CD4-positive, CD25-positive, alpha-beta regulatory T cell (primary cell): ENCODE data around the gene LILRA1. TPM values are rescaled to one million over a fixed set of nuclear protein-coding genes. Genes with fewer than 3 reads are reported as not detected.

Experiments used
- ATAC-seq, 2 donors: fragments of 150-1000 bp; cut with Tn5 transposase; one replicate each; pipeline ENCODE4 v1.10.0; 2021; ENCODE audit warnings: low read depth in 2 of 2, moderate number of reproducible peaks in 2 of 2, moderate library complexity in 1 of 2
- DNase-seq, 3 donors: peaks; one replicate each; pipeline versions ENCODE4 v3.0.0 to v3.0.0-alpha.2; 2012 to 2022; ENCODE audit warnings: mixed read lengths in 1 of 3
- H3K27ac ChIP-seq: one replicate; pipeline ENCODE4 v1.7.0; 2013; ENCODE audit warnings: mild to moderate bottlenecking, low read length; ENCODE audit not compliant: insufficient read depth, poor library complexity, severe bottlenecking
- H3K27me3 ChIP-seq: one replicate; pipeline ENCODE4 v1.7.0; 2013; ENCODE audit warnings: low read length; ENCODE audit not compliant: control insufficient read depth, insufficient read depth
- H3K36me3 ChIP-seq: one replicate; pipeline ENCODE4 v1.7.0; 2013; ENCODE audit warnings: mild to moderate bottlenecking, low read length, moderate library complexity; ENCODE audit not compliant: control insufficient read depth, insufficient read depth
- H3K4me1 ChIP-seq: 2 replicates; pipeline ENCODE4 v1.7.0; 2013; ENCODE audit warnings: mild to moderate bottlenecking, low read length; ENCODE audit not compliant: insufficient read depth, control insufficient read depth, poor library complexity, severe bottlenecking
- H3K4me3 ChIP-seq: one replicate; pipeline ENCODE4 v1.7.0; 2013; ENCODE audit warnings: low read depth, mild to moderate bottlenecking, low read length, moderate library complexity
- H3K9me3 ChIP-seq, 2 experiments: 1 replicate in 1 of 2; 2 replicates in 1 of 2; pipeline ENCODE4 v1.7.0; 2013; ENCODE audit warnings: low read length in 2 of 2, mild to moderate bottlenecking in 1 of 2, moderate library complexity in 1 of 2; ENCODE audit not compliant: control insufficient read depth in 2 of 2
- H3K27ac Mint-ChIP-seq, 3 donors: one replicate each; pipeline ENCODE4 v1.8.0; 2020 to 2022; ENCODE audit warnings: mild to moderate bottlenecking in 3 of 3, mixed read lengths in 3 of 3, moderate library complexity in 2 of 3
- H3K27me3 Mint-ChIP-seq: one replicate; pipeline ENCODE4 v1.8.0; 2022; ENCODE audit warnings: mild to moderate bottlenecking, mixed read lengths
- H3K36me3 Mint-ChIP-seq: one replicate; pipeline ENCODE4 v1.8.0; 2020; ENCODE audit warnings: mixed read lengths
- H3K4me1 Mint-ChIP-seq, 4 donors: one replicate each; pipeline ENCODE4 v1.8.0; 2020 to 2022; ENCODE audit warnings: mixed read lengths in 4 of 4, mild to moderate bottlenecking in 1 of 4
- H3K4me3 Mint-ChIP-seq, 4 donors: one replicate each; pipeline ENCODE4 v1.8.0; 2020 to 2022; ENCODE audit warnings: mild to moderate bottlenecking in 4 of 4, mixed read lengths in 4 of 4, moderate library complexity in 3 of 4
- H3K9me3 Mint-ChIP-seq, 7 donors: one replicate each; pipeline ENCODE4 v1.8.0; 2020 to 2022; ENCODE audit warnings: mixed read lengths in 7 of 7, mild to moderate bottlenecking in 3 of 7, moderate library complexity in 2 of 7
- polyA plus RNA-seq, 4 donors: library from polyadenylated mRNA; unstranded; fragments of 300-500 nt; fragmentation: Illumina TruSeq; gene quantifications; one replicate each; pipeline ENCODE4 v1.2.3, GENCODE V29; 2021
- total RNA-seq: library from RNA; stranded (reverse); gene quantifications from one replicate; pipeline ENCODE4 v1.2.3, GENCODE V29; 2022

Gene LILRA1
- total and polyA plus RNA-seq, 5 donors from 2014 or later = 0.10 TPM; not detected in 4

DNA sequence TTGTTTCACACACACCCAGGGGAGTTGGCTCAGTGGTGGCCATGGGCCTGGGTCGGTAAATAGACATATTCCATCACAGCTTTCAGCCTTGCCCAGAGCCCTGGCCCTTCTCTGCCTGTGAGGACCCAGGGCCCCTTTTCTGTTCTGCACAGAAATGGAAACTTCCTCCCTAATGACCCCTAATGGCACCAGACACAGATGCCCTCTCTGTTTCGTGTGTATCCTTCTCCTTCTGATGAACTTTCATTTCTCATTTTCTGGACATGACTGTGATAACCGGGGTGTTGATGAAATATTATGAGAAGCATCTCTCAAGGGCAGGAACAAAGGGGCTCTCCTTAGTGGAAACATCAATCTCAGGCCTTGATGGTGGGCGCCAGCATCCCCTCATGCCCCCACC lies 12.8 kb downstream of the LILRA1 start:
- H3K27ac Mint-ChIP-seq = no peak overlapping the region
- Histone ChIP-seq H3K4me1 (no peaks in the 10 kb centered on the region), H3K9me3 (peaks cover 0 to 3% of the 10 kb centered on the region in 2 experiments), H3K27me3 (peaks cover 4% of the 10 kb centered on the region), H3K27ac (no peak overlapping the region), H3K36me3 (no peaks in the 10 kb centered on the region), H3K4me3 (no peak overlapping the region)
- peaks cover 17% of the 10 kb centered on the region for H3K27me3 Mint-ChIP-seq
- DNase-seq (no peak), ATAC-seq (no peak)
- H3K4me1 Mint-ChIP-seq = no peaks in the 10 kb centered on the region
- peaks cover 0 to 8% (median 0%) of the 10 kb centered on the region in 7 donors for H3K9me3 Mint-ChIP-seq
- H3K4me3 Mint-ChIP-seq = no peak overlapping the region
- no peaks in the 10 kb centered on the region for H3K36me3 Mint-ChIP-seq

DNA sequence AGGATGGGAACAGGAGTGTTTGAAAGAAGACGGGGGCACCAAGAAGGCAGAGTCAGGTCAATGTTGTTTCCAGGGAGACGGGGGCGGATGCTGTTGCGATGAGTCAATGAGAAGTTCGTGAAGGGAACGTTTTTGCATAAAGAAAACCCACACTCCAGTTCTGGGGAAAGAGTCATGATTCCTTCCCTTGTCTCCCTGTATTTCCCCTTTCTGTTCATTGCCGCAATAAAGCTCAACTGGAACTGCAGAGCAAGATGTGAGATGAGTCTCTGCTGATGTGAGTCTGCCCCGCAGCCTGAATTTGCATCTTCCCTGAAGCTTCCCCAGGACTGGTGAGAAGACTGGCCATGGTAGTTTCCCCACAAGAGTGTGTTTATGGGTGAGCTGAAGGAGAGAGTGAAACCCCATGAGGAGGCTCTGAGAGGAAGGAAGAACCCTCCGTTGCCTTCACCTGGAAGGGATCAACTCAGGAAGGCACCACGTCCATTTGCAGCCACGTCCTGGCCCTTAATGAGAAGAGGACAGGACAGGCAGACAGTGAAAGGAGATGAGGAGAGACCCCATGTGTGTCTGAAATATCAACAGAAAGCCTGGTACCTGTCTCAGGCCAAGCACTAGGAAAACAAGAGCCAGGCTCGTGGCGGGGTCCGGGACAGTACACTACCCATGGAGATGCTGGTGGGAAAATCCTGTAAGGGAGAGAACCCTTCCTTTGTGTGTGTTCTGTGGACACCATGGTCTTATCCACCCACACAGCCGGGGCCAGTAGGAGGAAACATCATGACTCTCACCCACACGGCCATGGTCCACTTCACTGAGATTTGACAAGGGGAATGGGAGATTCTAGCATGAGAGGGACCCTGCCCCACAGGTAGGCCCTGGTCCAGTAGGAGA lies 13.7 kb downstream of the LILRA1 start:
- no peak overlapping the region for H3K27ac Mint-ChIP-seq
- no peak for ATAC-seq
- Histone ChIP-seq H3K36me3 (no peaks in the 10 kb centered on the region), H3K4me3 (no peak overlapping the region), H3K27ac (no peak overlapping the region), H3K4me1 (no peaks in the 10 kb centered on the region), H3K9me3 (peaks cover 0 to 3% of the 10 kb centered on the region in 2 experiments), H3K27me3 (no peaks in the 10 kb centered on the region)
- peaks cover 0 to 8% (median 0%) of the 10 kb centered on the region in 7 donors for H3K9me3 Mint-ChIP-seq
- no peaks in the 10 kb centered on the region for H3K36me3 Mint-ChIP-seq
- no peak for DNase-seq
- peaks cover 17% of the 10 kb centered on the region for H3K27me3 Mint-ChIP-seq
- no peaks in the 10 kb centered on the region for H3K4me1 Mint-ChIP-seq
- no peak overlapping the region for H3K4me3 Mint-ChIP-seq

DNA sequence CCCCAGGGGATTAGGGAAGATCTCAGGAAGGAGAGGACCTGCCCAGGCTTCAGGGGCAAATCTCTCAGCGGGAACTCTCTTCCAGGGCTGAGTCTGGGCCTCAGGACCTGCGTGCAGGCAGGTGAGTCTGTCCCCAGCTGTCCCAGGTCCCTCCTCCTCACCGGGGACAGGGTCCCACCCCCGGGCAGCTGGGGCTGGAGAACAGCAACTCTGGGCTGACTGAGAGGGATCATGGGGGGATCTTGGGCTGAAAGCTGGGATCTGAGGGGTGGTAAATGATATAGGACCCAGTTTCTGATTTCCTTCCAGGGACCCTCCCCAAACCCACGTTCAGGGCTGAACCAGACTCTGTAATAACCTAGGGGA lies 14.3 kb downstream of the LILRA1 start:
- no peaks in the 10 kb centered on the region for H3K4me1 Mint-ChIP-seq
- no peaks in the 10 kb centered on the region for H3K4me1 ChIP-seq
- no peak overlapping the region for H3K27ac ChIP-seq
- no peak overlapping the region for H3K4me3 ChIP-seq
- DNase-seq (no peak), ATAC-seq (no peak)
- H3K9me3 Mint-ChIP-seq = peaks cover 0 to 8% (median 0%) of the 10 kb centered on the region in 7 donors
- no peak overlapping the region for H3K27ac Mint-ChIP-seq
- H3K9me3 ChIP-seq = peaks cover 0 to 3% of the 10 kb centered on the region in 2 experiments
- H3K36me3 ChIP-seq = no peaks in the 10 kb centered on the region
- peaks cover 11% of the 10 kb centered on the region for H3K27me3 Mint-ChIP-seq
- no peaks in the 10 kb centered on the region for H3K36me3 Mint-ChIP-seq
- H3K4me3 Mint-ChIP-seq = no peak overlapping the region
- H3K27me3 ChIP-seq = no peaks in the 10 kb centered on the region

GRCh38 chr19:54608205-54608604 lies 14.8 kb downstream of the LILRA1 start:
- H3K27me3 Mint-ChIP-seq = peaks cover 8% of the 10 kb centered on the region
- no peaks in the 10 kb centered on the region for H3K4me1 ChIP-seq
- no peak for ATAC-seq

GRCh38 chr19:54608792-54609191 lies 15.4 kb downstream of the LILRA1 start:
- Histone ChIP-seq H3K9me3 (peaks cover 0 to 3% of the 10 kb centered on the region in 2 experiments), H3K27ac (no peak overlapping the region), H3K4me3 (no peak overlapping the region), H3K4me1 (no peaks in the 10 kb centered on the region), H3K36me3 (no peaks in the 10 kb centered on the region), H3K27me3 (no peaks in the 10 kb centered on the region)
- Mint-ChIP-seq H3K4me1 (no peaks in the 10 kb centered on the region), H3K36me3 (no peaks in the 10 kb centered on the region), H3K27me3 (peaks cover 8% of the 10 kb centered on the region), H3K27ac (no peak overlapping the region), H3K9me3 (peaks cover 0 to 10% (median 0%) of the 10 kb centered on the region in 7 donors), H3K4me3 (no peak overlapping the region)
- ATAC-seq (no peak), DNase-seq (no peak)

More at GRCh38 chr19:54608205-54608604, 14.8 kb downstream of the LILRA1 start:
- Mint-ChIP-seq H3K4me3 (no peak overlapping the region), H3K4me1 (no peaks in the 10 kb centered on the region), H3K27ac (no peak overlapping the region), H3K9me3 (peaks cover 0 to 8% (median 0%) of the 10 kb centered on the region in 7 donors), H3K36me3 (no peaks in the 10 kb centered on the region)
- Histone ChIP-seq H3K36me3 (no peaks in the 10 kb centered on the region), H3K27ac (no peak overlapping the region), H3K27me3 (no peaks in the 10 kb centered on the region), H3K4me3 (no peak overlapping the region), H3K9me3 (peaks cover 0 to 3% of the 10 kb centered on the region in 2 experiments)
- DNase-seq = no peak

DNA sequence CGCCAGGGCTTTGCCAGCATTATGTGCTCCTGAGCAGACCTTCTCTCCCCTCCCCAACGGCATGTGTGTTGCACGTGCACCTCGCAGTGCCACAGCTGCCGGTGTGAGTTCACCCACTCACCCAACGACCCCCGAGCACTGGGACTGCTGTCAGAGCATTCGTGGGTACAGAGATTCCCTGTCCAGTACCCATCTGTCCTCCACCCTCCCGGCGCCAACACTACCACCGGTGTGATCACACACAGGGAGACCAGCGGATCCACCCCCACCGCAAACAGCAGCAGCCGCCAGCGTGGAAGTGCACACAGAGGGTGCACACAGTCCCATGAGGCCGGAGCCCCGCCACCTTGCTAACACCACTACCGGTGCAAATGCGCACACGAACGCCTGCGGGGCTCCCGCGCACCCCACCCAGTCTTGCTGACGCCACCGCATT lies 15.9 kb downstream of the LILRA1 start:
- H3K4me1 Mint-ChIP-seq = no peaks in the 10 kb centered on the region
- no peak for DNase-seq

GRCh38 chr19:54612428-54612827 lies 19.0 kb downstream of the LILRA1 start:
- Mint-ChIP-seq H3K4me1 (no peaks in the 10 kb centered on the region), H3K9me3 (peaks cover 0 to 6% (median 0%) of the 10 kb centered on the region in 7 donors), H3K27me3 (peaks cover 11% of the 10 kb centered on the region), H3K36me3 (no peaks in the 10 kb centered on the region), H3K27ac (no peak overlapping the region), H3K4me3 (no peak overlapping the region)
- Histone ChIP-seq H3K36me3 (no peaks in the 10 kb centered on the region), H3K27me3 (peaks cover 2% of the 10 kb centered on the region), H3K4me3 (no peak overlapping the region), H3K27ac (no peak overlapping the region), H3K9me3 (no peaks in the 10 kb centered on the region), H3K4me1 (no peaks in the 10 kb centered on the region)
- DNase-seq (no peak), ATAC-seq (no peak)

More for the DNA sequence above, 15.9 kb downstream of the LILRA1 start:
- Histone ChIP-seq H3K36me3 (no peaks in the 10 kb centered on the region), H3K4me1 (no peaks in the 10 kb centered on the region), H3K9me3 (peaks cover 0 to 3% of the 10 kb centered on the region in 2 experiments), H3K27ac (no peak overlapping the region), H3K4me3 (no peak overlapping the region), H3K27me3 (no peaks in the 10 kb centered on the region)
- H3K27me3 Mint-ChIP-seq = peaks cover 12% of the 10 kb centered on the region
- H3K4me3 Mint-ChIP-seq = no peak overlapping the region
- H3K27ac Mint-ChIP-seq = no peak overlapping the region
- peaks cover 0 to 11% (median 0%) of the 10 kb centered on the region in 7 donors for H3K9me3 Mint-ChIP-seq
- H3K36me3 Mint-ChIP-seq = no peaks in the 10 kb centered on the region
- no peak for ATAC-seq

DNA sequence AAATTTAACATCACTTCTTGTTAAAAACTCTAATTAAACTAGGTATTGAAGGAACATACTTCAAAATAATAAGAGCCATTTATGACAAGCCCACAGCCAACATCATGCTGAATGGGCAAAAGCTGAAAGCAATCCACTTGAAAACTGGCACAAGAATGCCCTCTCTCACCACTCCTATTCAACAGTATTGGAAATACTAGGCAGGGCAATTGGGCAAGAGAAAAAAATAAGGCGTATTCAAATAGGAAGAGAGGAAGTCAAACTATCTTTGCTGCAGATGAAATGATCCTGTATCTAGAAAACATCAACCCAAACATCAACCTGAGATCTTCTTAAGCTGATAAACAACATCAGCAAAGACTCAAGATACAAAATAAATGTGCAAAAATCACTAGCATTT lies 21.3 kb downstream of the LILRA1 start:
- Mint-ChIP-seq H3K27me3 (peaks cover 13% of the 10 kb centered on the region), H3K9me3 (peaks cover 0 to 4% (median 0%) of the 10 kb centered on the region in 7 donors), H3K27ac (no peak overlapping the region), H3K36me3 (no peaks in the 10 kb centered on the region), H3K4me1 (no peaks in the 10 kb centered on the region), H3K4me3 (no peak overlapping the region)
- DNase-seq (no peak), ATAC-seq (no peak)
- Histone ChIP-seq H3K27ac (no peak overlapping the region), H3K4me3 (no peak overlapping the region), H3K9me3 (no peaks in the 10 kb centered on the region), H3K27me3 (peaks cover 2% of the 10 kb centered on the region), H3K4me1 (no peaks in the 10 kb centered on the region), H3K36me3 (no peaks in the 10 kb centered on the region)
